GM19455 (cell line): ENCODE results near the gene TAS2R10.
"Not testable (repeated sequence)": the region's sequence is repeated elsewhere in the genome, so short reads cannot be mapped to it uniquely, and the experiment has no call there.

Experiments
- ATAC-seq: cut with Tn5 transposase; IDR thresholded peaks from one replicate; pipeline ENCODE4 v1.9.1; 2021; ENCODE audit not compliant: unreplicated experiment

TAS2R10 gene, protein sequence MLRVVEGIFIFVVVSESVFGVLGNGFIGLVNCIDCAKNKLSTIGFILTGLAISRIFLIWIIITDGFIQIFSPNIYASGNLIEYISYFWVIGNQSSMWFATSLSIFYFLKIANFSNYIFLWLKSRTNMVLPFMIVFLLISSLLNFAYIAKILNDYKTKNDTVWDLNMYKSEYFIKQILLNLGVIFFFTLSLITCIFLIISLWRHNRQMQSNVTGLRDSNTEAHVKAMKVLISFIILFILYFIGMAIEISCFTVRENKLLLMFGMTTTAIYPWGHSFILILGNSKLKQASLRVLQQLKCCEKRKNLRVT

DNA sequence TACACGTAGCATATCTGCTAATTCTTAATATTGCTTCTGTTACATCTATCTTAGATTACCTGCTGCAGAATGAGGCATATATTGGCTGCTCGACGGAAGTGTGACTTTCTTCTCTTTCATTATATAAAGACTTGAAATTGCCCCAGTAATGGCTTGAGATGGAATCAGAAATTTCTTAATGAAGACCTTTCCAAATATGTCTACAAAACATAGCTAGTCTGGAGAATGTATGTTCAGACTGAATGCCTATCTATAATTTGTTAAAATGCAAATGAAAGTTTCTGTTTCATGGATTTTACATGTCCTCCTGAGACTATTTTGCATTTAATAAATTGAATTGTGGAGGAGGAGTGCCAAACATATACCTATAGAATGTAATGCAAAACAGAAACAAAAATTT is at the start of gene TAS2R10:
TAS2R10 (minus strand) TSS at position 101 of the 400 bp plus-strand sequence; CDS start at position 12, 89 bp downstream.
- ATAC-seq = no peak

DNA sequence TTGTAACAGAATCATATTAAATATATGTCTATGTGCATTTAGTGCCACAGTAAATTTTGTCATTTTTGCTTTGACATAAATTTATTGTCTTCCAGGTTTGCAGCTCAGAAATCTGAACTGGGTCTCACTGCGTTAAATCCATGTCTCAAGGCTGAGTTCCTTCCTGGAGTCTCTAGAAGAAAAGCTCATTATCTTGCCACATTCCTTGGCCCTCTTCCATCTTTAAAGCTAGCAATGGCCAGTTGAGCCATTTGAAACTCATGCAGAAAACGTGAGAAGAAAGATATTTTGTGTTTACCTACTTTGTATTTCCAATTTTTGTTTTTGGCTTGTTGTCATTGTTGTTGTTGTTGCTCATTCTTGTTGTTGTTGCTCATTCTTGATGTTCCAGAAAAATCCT is 47.2 kb upstream of the TAS2R10 start:
- ATAC-seq = no peak

DNA sequence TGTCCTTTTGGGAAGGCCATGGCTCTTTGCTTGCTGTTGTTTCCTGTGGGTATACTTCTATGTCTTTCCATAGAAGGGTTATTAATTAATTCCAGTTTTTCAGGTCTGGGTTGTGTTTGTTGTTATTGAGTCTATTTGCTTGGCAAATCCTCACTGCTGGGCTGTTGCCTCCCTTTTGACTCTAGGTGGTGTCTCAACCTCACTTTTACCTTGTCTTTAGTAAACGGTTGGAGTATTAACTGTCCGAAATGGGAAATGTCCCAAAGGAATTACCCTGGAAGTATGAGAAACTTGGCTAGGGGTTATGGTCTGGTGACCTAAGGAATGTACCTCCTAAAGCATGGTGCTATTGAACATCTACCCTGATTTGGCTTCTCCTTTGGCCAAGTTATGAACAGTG is 41.2 kb upstream of the TAS2R10 start:
- ATAC-seq = no peak

DNA sequence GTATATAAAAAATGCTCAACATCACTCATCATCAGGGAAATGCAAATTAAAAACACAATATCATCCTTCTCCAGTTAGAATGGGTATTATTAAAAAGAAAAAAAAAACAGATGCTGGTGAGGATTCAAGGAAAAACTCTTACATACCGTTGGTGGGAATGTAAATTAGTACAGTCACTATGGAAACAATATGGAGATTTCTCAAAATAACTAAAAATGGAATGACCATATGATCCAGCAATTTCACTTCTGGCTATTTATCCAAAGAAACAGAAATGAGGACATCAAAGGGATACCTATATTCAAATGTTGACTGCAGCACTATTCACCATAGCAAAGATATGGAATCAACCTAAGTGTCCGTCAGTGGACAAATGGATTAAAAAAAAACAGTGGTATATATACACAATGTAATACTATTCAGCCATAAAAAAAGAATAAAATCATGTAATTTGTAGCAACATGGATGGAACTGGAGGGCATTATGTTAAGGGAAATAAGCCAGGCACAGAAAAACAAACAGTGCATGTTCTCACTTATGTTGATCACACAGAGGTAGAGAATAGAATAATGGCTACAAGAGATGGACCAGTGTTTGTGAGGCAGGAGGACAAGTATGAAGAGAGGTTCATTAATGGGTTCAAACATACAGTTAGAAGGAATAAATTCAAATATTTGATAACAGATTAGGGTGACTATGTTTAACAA is 37.5 kb upstream of the TAS2R10 start:
- ATAC-seq = no peak

DNA sequence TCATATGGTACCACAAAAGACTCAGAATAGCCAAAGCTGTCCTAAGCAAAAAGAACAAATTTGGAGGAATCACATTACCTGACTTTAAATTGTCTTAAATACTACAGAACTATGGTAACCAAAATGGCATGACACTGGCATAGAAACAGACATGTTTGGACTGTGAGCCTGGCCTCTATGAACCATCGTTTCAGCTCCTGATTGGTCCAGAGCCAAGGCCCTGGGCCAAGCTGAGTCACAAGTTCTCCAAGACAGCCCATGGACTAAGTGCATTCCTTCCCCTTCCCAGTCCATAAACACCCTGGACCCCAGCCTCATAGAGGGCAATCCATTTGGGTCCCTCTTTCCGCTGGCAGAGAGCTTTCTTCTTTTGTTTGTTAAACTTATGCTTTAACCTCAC is 35.2 kb upstream of the TAS2R10 start:
- ATAC-seq = no peak

DNA sequence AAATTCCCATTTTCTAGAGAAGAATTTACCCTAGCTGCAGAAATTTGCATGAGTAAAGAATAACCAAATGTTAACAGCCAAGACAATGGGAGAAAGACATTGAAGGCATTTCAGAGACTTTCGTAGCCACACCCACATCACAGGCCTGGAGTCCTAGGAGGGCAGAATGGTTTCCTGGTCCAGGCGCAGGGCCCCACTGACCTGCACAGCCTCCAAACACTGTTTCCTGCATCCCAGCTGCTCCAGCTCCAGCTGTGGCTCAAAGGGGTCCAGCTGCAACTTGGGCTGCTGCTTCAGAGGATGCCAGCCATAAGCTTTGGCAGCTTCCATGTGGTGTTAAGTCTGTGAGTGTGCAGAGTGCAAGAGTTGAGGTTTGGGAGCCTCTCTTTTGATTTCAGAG is 29.6 kb upstream of the TAS2R10 start:
- ATAC-seq = no peak

DNA sequence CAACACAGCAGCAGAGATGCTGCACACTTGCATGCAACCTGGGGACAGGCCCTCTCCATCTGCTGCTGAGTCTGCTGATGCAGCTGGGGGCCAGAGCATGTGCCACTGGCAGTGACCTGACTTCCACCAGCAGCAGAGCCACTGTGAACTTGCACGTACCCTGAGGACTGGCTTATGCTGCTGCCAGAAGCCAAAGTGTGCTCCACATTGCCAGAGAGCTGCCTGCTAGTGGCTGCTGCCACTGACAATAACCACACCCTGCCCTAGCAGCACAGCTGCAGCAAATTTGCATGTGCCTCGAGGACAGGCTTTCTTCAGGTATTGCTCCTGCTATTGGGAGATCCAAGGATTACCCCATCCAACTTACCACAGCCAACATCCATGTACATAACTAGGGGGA is 27.6 kb upstream of the TAS2R10 start:
- ATAC-seq = no peak

DNA sequence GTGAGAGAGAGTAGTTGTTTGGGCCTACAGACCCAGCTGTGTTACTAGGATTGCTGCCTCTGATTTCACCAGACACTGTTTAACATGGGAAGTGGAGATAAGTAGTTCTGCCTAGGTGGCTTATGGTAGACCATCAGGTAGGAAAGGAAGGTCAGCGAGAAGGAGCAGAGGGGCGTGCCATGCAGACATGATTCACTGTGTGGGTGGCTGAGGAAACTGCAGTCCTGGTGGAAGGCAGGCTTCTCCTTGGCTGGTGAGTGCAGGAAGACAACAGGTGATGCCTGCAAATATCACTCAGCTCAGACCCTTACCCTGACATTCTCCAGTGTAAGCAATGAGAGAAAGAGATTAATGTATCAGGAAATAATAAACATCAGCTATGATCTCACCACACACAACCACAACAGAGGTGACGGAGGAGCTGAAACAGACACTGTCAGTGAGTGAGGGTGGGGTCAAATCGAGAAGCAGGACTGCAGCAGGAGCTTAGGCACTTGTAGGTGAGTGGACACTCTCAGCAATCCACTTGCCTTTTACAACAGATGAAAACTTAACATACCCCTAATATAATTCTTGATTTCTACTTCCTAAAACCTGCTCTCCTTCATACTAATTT is 25.2 kb upstream of the TAS2R10 start:
- ATAC-seq = no peak

DNA sequence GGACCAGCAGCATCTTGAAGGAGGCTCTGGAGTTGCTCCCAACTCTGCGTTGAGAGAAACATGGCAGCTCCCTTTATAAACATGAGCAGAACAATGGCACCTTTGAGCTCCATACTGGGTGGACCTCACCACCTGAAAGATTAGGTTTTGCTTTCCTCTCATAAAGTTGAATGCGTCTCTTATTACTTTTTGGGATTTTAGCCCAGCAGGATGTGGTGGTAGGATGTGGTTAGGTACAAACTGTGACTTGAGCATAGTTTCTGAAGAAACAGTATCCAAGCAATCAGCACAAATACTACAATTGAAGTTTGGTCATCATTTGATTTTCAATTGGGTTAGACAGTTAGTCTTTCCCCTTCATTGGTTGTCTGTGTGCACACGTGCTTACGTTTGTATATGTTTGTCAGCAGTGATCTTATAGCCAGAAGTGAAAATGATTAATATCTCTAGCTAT is 23.3 kb upstream of the TAS2R10 start, which contains the start of gene PRR4:
PRR4 (minus strand) TSS at position 51 of the 454 bp plus-strand sequence; CDS start at position 13, 38 bp downstream.
- no peak for ATAC-seq

DNA sequence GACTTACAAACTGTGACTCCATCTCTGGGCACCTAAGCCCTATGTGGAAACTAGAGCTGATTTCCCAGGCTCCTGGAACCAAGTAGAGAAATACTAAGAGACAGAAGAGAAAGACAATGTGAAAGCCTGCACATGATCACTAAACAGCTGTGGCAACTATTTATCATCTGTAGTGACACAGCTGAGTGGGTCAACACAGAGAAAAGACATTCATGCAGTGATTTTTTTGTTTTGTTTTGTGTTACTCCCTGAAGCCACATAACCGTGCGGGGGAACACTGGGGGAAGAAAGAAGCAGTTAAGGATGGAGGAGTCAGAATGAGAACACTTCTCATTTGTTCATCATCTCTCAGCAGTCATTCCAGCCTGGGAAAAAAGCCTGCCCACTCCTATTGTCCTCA is 21.6 kb upstream of the TAS2R10 start:
- ATAC-seq = no peak

DNA sequence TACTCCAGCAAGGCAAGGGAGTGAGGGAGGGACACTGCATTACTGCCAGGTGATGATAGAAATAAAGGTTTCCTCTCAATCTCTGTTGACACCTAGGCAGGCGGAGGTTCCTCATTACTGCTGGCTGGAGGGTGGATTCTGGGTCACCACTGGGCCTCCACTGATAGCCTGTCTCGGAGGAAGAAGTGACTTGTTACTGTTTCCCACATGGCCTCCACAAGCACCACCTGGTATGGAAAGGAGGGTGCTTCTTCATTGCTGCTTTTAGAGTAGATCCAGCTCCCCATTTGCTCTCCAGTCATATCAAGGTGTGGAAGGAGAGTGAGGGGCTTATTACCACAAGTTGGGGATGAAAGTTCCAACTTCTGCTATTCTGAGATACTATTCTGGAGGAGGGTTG is 16.7 kb upstream of the TAS2R10 start:
- no peak for ATAC-seq

DNA sequence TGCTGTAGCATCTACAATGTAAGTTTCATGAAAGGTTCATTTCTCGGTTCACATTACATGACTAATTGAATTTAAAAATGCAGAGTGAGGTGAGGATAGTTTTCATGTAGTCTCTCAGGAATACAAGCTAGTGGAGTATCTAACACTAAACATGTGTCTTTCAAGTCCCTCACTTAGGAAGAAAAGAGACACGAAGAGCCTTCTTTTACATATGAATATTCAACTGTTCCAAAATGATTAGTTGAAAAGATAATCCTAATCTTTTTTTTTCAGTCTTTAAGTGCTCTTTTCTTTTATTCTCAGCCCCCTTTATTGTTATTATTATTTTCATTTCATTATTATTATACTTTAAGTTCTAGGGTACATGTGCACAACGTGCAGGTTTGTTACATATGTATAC is 12.3 kb upstream of the TAS2R10 start:
- ATAC-seq = no peak

DNA sequence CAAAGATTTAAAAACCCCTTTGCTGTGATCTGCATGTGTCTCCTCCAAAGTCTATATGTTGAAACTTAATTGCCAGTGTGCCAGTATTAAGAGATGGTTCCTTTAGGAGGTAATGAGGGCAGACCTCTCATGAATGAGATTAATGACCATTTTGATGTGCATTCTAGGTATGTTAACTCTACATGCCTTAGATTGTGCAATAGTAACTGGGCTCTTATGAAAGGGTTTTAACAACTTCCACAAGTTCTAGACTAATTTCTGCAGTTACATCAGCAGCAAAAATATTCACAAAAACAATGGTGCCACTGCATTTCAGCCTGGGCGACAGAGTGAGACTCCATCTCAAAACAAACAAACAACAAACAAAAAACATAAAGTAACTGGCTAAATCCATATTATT is 3.8 kb upstream of the TAS2R10 start:
- no peak for ATAC-seq

DNA sequence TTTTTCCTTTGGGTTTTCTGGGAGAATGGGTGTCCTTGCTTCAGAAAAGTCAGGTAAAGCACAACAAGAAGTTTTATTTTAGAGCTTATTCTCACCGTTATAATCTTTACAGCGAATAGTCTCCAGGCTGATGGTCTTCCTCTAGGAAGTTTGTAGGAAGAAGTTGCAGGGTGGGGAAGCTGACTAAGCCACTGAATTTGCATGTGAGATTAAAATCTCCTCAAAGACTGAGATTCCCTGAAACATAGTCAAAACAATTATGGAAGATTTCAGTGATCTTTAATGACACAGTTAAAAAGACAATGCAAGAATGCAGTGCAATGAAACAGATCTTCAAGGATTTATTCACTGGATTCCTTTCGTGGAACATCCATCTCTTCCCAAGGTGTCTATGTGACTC is 1.2 kb downstream of the TAS2R10 start:
- no peak for ATAC-seq

DNA sequence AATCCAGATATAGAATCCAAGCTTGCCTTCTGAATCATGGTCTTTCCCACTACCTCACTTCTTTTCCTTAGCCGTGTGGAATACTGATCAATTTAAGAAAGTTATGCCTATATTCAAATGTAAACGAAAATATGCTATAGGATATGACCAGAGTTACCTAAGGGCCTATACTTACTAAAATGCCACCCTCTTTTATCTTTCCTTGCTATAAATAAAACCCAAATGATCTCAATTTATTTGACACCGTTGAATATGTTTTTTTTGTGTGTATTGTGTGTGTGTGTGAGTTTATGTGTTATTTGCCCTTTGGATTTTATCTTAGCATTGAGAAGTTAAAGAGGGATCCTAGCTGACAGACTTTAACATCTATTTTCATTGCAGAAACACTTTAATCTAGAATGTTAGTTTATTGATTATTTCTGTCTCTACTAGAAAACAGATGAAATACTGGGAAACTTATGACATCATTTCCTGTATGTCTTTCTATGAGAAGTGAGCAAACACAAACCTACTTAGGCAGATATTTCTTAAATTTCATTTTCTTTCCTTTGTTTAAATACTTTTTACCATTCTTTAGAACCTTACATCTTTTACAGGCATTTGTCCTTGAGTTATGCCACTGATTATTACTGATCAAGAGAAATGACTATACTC is 14.1 kb downstream of the TAS2R10 start:
- ATAC-seq = no peak

DNA sequence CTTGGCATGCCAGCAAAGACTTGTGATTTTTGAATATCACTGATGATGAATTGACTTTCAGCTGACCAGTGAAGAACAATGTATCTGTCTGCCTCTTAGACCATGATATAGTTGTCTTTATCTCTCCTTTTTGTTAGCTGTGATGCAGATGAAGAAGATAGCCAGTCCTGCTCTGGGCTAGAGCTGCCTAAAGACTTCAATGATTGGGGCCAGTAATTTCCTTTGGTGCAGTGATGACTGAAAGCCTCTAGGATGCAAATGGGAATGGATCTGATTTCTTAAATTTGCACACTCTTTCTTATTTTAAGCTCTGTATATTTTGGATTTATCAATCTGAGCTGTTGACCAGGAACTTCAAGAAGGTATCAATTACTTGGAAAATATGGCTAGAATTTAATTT is 16.1 kb downstream of the TAS2R10 start, which contains the start of gene TAS2R9:
TAS2R9 (minus strand) TSS at position 101 of the 400 bp plus-strand sequence; CDS start at position 8, 93 bp downstream.
- ATAC-seq = no peak

DNA sequence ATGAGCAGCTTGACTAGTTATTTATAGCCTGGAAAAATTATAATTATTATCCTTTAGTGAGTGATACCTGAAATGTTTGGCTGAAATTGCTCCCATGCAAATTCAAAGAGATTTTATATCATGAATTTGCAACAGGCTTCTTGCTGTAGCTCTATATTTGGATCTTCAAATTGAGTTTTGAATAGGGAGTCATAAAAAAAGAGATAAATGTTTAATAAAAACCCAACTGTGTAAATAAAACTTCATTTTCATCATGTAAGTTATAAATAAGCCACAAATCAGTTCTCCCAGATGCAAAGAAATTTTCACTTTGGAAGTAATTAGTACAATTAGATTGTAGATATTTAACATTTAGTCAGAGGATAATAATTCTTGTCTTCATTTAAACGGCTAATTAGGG is 19.0 kb downstream of the TAS2R10 start, which contains the start of gene TAS2R8:
TAS2R8 (minus strand) TSS at position 101 of the 400 bp plus-strand sequence. CDS start 306 bp downstream, outside the sequence.
- ATAC-seq = no peak

DNA sequence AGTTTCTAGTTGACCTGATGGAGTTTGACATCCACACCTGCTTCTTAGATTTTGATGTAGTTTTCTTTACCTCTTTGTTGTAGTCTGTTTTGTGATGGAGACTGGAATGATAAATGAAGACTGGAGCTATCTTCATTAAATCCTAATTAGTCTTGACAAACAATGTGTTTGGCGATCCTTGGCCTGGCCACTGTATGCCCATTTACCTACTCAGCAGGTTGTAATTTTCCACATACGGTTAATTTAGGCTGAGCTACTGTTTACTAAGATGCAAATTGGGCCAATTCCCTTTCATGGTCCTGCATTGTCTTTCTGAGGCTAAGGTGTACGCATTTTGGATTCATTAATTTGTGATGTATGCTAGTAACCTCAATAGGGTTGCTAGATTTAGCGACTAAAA is 23.6 kb downstream of the TAS2R10 start, which contains the start of gene TAS2R7:
TAS2R7 (minus strand) TSS at position 41 of the 400 bp plus-strand sequence. CDS start 57 bp downstream, outside the sequence.
- no peak for ATAC-seq

DNA sequence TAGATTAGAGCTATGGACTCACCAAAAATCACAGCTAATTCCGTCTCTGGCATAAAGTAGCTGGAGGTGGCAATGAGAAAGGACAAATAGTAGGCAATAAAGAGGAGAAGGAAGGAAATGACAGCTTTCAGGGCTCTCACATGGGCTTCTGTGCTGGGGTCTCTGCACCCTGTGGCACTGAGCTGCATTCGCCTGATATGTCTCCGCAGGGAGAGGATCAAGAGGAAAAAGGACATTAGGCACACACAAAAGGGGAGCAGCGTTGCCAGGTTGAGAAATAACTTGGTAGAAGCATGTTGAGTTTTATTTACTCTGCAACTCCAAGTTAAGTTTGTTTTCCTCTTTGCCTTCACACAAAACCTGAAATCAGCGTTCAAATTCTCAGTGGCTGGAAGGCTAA is 24.4 kb downstream of the TAS2R10 start:
- ATAC-seq = no peak

DNA sequence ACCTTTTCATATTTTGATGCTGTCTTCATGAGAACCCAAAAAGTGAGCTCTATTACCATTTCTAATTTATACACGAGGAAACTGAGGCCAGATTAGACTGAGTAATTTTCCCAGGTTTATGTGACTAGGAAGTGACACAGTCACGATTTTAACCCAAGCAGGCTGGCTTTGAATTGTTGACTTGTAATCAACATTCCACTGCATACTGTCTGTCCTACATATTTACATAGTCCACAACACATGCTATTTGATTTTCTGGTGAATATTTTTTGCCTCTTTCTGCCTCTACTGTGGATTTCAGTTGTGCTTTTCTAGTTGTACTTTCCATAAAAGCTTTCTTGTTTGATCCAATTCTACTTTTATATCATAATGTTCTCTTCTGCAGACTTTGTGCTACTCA is 31.9 kb downstream of the TAS2R10 start:
- no peak for ATAC-seq

DNA sequence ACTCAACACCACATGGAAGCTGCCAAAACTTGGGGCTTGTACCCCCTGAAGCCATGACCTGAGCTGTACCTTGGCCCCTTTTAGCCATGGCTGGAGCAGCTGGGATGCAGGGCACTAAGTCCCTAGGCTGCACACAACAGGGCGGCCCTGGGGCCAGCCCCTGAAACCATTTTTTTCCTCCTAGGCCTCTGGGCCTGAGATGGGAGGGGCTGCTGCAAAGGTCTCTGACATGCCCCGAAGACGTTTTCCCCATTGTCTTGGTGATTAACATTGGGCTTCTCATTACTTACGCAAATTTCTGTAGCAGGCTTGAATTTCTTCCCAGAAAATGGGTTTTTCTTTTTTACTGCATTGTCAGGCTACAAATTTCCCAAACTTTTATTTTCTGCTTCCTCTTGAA is 34.4 kb downstream of the TAS2R10 start:
- ATAC-seq = not testable (repeated sequence)
